Measurements from ENCODE around the gene HHAT.
"Not testable (repeated sequence)": the region's sequence is repeated elsewhere in the genome, so short reads cannot be mapped to it uniquely, and the experiment has no call there.

HHAT gene

DNA sequence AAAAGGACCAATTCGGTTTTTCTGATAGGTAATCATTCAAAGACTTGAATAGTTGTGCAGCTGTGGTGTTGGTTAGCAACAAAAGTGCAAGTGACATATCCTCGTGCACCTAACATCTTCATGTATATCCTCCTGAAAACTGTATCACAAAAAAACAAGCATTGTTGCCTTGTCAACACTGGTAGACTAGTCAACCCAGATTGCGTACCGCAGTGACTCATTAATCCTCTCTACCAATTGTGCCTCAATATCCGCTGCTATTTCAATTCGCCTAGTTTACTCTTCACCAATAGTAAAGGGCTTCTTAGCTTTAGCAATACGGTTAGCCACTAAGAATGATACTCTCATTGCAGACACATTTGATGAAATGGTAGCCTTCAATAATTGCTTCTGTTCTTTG, 3.5 kb downstream of the HHAT start:
- Mint-ChIP-seq H3K27ac (no peak overlapping the region), H3K27me3 (ENCODE audit: low read depth) (peaks cover 14% of the 10 kb centered on the region), H3K4me3 (no peak overlapping the region), H3K4me1 (ENCODE audit: low read depth) (peaks cover 21% of the 10 kb centered on the region), H3K36me3 (ENCODE audit: low read depth) (no peaks in the 10 kb centered on the region), H3K9me3 (no peaks in the 10 kb centered on the region)

DNA sequence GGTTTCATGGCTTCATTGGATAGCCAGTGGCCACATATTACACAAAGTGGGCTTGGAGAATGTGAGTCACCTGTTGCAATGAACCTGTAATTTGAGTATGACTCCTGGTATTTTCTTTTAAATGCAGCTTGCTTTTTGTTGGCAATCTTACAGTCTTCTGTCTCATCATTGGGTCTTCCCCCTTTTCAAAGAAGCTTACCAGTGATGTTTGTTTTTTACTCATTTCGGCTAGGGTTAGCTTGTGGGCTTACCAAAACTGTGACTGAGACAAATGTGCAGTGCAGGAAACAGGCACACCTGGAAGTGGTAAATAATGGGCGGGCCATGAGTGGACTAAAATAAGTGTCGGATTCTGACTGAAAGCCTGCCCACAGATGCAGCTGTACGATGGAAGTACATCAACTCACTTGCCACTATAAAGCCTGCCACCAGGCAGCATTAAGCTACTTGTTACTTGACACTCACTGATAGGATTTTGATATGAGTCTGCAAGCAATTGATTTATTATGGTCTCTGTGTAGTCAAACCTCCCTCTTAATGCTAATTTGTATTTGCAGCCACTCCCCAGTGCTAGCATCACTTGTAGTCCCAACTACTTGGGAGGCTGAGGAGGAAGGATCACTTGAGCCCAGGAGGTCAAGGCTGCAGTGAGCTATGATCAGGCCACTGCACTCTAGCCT, 4.2 kb downstream of the HHAT start:
- peaks cover 21% of the 10 kb centered on the region for H3K4me1 Mint-ChIP-seq (ENCODE audit: low read depth)
- no peak overlapping the region for H3K4me3 Mint-ChIP-seq
- H3K27me3 Mint-ChIP-seq (ENCODE audit: low read depth): peaks cover 19% of the 10 kb centered on the region
- no peak overlapping the region for H3K27ac Mint-ChIP-seq
- H3K9me3 Mint-ChIP-seq: no peaks in the 10 kb centered on the region
- no peaks in the 10 kb centered on the region for H3K36me3 Mint-ChIP-seq (ENCODE audit: low read depth)

DNA sequence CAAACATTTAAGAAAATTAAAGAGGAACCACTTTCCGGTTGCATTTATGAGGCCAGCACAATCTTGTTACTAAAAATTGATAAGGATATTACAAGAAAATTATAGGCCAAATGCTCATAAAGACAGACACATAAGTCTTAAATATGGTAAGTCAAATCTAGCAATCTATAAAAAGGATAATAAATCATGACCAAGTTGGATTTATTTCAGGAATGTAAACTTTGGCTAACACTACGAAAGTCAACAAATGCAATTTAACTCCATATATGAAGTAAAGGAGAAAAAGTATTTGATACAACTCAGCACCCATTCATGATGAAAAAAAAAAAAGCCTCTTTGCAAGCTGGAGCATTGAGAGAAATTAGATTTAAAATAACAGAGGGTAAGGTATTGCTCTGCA, 6.3 kb downstream of the HHAT start:
- Mint-ChIP-seq H3K27me3 (ENCODE audit: low read depth) (peaks cover 15% of the 10 kb centered on the region), H3K36me3 (ENCODE audit: low read depth) (no peaks in the 10 kb centered on the region), H3K27ac (no peak overlapping the region), H3K4me3 (no peak overlapping the region), H3K9me3 (no peaks in the 10 kb centered on the region), H3K4me1 (ENCODE audit: low read depth) (peaks cover 13% of the 10 kb centered on the region)

DNA sequence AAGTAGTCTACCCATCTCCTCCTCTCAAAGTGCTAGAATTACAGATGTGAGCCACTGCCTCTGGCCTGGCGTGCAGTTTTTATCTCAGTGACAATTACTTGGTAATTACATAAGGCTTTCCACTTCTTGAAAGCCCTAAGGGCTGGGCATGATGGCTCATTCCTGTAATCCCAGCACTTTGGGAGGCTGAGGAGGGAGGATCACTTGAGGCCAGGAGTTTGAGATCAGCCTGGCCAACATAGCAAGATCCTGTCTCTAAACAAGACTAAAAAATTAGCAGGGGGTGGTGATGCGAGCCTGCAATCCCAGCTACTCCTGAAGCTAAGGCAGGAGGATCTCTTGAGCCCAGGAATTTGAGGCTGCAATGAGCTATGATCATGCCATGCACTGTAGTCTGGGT, 7.7 kb downstream of the HHAT start:
- H3K27ac Mint-ChIP-seq: no peak overlapping the region
- no peaks in the 10 kb centered on the region for H3K9me3 Mint-ChIP-seq
- no peak overlapping the region for H3K4me3 Mint-ChIP-seq
- peaks cover 1% of the 10 kb centered on the region for H3K36me3 Mint-ChIP-seq (ENCODE audit: low read depth)
- peaks cover 20% of the 10 kb centered on the region for H3K27me3 Mint-ChIP-seq (ENCODE audit: low read depth)
- peaks cover 23% of the 10 kb centered on the region for H3K4me1 Mint-ChIP-seq (ENCODE audit: low read depth)

DNA sequence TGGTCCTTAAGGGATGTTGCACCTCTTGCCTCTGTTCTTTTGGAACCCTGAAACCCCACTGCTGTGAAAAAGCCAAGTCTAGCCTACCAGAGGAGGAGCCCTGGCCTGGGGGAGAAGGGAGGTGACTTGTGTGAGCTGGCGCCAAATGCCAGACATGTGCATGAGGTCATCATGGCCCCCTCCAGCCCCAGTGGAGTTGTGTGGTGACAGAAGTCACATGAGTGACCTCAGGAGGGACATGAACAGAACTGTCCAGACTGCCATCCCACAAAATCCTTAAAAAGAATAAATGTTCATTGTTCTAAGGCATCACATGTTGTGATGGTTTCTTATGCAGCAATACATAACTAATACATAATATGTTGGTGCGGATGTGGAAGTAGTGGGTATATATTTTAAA, 10.8 kb downstream of the HHAT start:
- Mint-ChIP-seq H3K4me1 (ENCODE audit: low read depth) (peaks cover 13% of the 10 kb centered on the region), H3K4me3 (no peak overlapping the region), H3K27ac (no peak overlapping the region), H3K9me3 (no peaks in the 10 kb centered on the region), H3K27me3 (ENCODE audit: low read depth) (peaks cover 20% of the 10 kb centered on the region), H3K36me3 (ENCODE audit: low read depth) (peaks cover 1% of the 10 kb centered on the region)

DNA sequence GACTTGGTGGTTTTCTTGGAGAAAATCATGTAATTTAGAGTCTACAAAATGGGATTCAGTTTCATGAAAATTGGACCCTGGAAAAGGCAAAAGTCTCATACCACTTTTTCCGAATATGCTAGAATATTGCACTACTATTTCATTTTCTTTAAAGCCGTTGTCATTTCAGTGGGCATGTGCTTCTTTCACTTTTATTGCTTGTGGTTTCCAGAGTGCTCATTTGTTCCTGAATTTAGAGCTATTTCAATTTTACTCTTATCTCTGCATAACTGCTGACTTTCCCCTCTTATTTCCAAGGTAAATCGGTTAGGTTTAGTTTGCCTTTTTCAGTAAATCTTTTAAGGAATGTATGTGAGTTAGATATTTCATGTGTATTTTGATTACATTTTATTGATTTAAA, 11.6 kb downstream of the HHAT start:
- peaks cover 13% of the 10 kb centered on the region for H3K4me1 Mint-ChIP-seq (ENCODE audit: low read depth)
- no peaks in the 10 kb centered on the region for H3K9me3 Mint-ChIP-seq
- H3K27me3 Mint-ChIP-seq (ENCODE audit: low read depth): peaks cover 20% of the 10 kb centered on the region
- peaks cover 1% of the 10 kb centered on the region for H3K36me3 Mint-ChIP-seq (ENCODE audit: low read depth)
- no peak overlapping the region for H3K4me3 Mint-ChIP-seq
- H3K27ac Mint-ChIP-seq: no peak overlapping the region

DNA sequence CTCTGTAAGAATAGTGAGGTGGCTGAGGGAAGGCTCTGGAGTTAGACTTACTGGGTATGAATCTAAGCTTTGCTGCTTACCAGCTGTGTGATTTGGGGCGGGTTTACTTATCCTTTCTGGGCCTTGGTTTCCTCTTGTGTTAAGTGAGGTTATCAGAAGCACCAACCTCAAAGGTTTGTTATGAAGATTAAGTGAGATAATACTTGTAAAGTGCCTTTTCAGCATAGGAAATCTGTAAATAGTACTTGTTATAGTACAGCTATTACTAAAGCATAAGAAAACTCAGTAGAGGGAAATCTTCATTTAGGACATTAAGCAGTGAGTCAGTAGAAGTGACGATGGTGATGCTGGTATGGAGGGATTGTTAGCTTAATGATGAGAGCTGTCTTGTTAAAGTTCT, 12.1 kb downstream of the HHAT start:
- no peak overlapping the region for H3K27ac Mint-ChIP-seq
- H3K4me1 Mint-ChIP-seq (ENCODE audit: low read depth): peaks cover 13% of the 10 kb centered on the region
- no peaks in the 10 kb centered on the region for H3K9me3 Mint-ChIP-seq
- H3K36me3 Mint-ChIP-seq (ENCODE audit: low read depth): peaks cover 1% of the 10 kb centered on the region
- no peak overlapping the region for H3K4me3 Mint-ChIP-seq
- H3K27me3 Mint-ChIP-seq (ENCODE audit: low read depth): peaks cover 15% of the 10 kb centered on the region

DNA sequence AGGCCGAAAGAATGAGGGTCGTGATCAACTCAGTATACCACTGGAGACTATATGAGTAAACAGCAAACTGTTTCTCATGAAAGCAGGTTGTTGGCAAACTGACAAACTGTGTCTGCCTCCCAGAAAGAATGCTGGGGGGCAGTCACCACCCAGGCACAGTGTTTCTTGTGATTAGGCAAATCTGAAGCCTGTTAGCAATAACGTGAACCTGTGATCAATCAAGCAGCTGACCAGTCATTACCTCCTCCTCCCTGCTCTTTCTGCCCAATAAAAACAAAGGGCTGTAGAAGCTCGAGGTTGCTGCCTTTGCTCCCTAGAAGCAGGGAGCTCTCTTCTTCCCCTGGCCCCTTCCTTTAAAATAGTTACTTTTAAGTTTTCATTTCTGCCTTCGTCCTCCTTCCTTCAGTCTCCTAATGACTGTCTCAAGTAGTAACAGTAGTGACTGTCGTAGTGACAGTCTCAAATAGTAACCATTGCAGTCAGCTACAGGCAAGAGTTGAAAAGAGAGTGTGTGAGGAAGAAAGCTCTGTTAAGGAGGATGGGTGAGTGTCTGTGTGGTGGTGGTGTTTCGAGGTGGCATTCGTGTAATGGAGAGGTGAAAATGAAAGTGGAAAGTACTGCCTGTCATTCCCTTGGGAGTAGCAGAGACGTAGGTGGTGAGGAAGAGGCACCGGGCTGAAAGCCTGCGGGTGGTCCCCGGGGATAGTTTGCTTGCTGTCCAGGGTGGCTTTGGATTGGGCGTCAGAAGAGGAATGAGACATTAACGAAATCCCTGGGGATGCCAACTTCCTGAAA, 14.5 kb downstream of the HHAT start:
- Mint-ChIP-seq H3K4me3 (no peak overlapping the region), H3K27me3 (ENCODE audit: low read depth) (peaks cover 4% of the 10 kb centered on the region), H3K36me3 (ENCODE audit: low read depth) (peaks cover 1% of the 10 kb centered on the region), H3K9me3 (no peaks in the 10 kb centered on the region), H3K4me1 (ENCODE audit: low read depth) (peaks cover 13% of the 10 kb centered on the region), H3K27ac (no peak overlapping the region)

DNA sequence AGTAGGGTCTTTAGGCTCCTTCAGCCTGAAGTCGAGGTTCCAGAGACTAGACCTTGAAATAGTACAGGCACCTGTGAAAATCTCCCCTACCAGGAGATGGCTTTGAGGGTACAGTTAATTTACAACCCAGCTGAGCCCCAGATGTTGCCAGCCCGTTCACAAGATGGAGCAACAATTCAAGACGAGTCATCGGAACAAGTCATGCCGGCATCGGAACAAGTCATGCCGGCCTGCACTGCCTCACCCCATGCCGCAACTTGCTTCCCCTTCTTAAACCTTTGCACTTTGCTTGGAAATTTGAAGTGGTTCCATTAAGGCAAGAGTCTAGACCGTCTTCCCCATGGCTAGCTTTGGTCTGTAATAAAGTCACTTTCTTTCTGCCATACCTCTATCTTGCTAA, 16.0 kb downstream of the HHAT start:
- no peaks in the 10 kb centered on the region for H3K9me3 Mint-ChIP-seq
- peaks cover 4% of the 10 kb centered on the region for H3K27me3 Mint-ChIP-seq (ENCODE audit: low read depth)
- H3K36me3 Mint-ChIP-seq (ENCODE audit: low read depth): peaks cover 1% of the 10 kb centered on the region
- H3K4me1 Mint-ChIP-seq (ENCODE audit: low read depth): peaks cover 13% of the 10 kb centered on the region
- no peak overlapping the region for H3K27ac Mint-ChIP-seq
- H3K4me3 Mint-ChIP-seq: no peak overlapping the region

DNA sequence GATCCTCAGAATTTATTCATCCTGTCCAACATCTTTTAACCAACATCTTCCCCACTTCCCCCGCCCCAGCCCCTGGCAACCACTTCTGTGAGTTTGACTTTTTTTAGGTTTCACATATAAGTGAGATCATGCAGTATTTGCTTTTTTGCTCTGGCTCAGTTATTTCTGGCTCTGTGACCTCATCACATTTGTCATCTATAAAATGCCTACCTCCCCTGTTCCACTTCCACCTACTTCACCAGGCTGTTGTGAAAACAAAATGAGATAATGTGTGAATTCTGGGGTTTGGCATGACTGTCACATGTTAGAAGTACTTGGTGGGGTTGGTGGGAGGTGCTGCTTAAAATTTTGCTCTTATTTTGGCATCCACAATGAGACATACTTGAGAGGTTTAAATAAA, 18.4 kb downstream of the HHAT start:
- Mint-ChIP-seq H3K4me3 (no peak overlapping the region), H3K27ac (no peak overlapping the region), H3K9me3 (no peaks in the 10 kb centered on the region), H3K27me3 (ENCODE audit: low read depth) (no peaks in the 10 kb centered on the region), H3K4me1 (ENCODE audit: low read depth) (no peaks in the 10 kb centered on the region), H3K36me3 (ENCODE audit: low read depth) (no peaks in the 10 kb centered on the region)

DNA sequence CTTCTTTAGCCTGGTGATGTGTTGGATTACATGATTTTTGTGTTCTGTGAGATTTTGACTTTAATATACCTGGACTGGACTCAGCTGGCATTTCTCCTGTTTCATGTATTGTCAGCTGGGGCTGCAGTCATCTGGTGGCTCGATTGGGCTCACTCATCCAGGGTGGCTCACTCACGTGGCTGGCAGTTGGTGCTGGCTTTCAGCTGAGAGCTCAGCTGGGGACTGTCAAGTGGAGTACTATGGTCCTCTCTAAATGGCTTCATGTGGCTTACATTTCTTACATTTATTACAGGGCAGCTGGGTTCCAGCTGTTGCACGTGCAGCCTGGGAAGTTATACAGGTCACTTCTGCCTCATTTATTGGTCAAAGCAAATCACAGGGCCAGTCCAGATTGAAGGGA, 22.8 kb downstream of the HHAT start:
- no peak overlapping the region for H3K4me3 Mint-ChIP-seq
- H3K36me3 Mint-ChIP-seq (ENCODE audit: low read depth): no peaks in the 10 kb centered on the region
- no peak overlapping the region for H3K27ac Mint-ChIP-seq
- H3K27me3 Mint-ChIP-seq (ENCODE audit: low read depth): no peaks in the 10 kb centered on the region
- H3K9me3 Mint-ChIP-seq: no peaks in the 10 kb centered on the region
- H3K4me1 Mint-ChIP-seq (ENCODE audit: low read depth): no peaks in the 10 kb centered on the region

DNA sequence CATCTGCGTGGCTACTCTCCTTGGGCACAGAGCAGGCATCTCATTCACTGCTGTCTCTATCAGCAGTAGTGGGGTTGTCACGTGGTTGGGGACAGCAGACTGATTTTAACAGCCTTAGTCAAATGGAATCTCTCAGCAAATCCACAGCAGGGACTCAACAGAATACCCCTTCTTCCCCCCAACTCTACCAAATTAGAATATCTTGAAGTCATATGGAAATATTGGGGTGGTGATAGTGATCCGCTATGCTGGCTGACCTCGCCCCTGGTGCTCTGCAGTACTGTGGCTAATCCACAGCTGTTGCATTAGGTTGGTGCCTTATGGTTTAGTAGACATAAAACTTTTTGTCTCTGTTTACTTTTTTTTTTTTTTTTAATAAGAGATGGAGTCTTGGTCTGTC, 23.9 kb downstream of the HHAT start:
- no peaks in the 10 kb centered on the region for H3K4me1 Mint-ChIP-seq (ENCODE audit: low read depth)
- H3K27me3 Mint-ChIP-seq (ENCODE audit: low read depth): no peaks in the 10 kb centered on the region
- no peak overlapping the region for H3K4me3 Mint-ChIP-seq
- no peaks in the 10 kb centered on the region for H3K9me3 Mint-ChIP-seq
- no peak overlapping the region for H3K27ac Mint-ChIP-seq
- H3K36me3 Mint-ChIP-seq (ENCODE audit: low read depth): no peaks in the 10 kb centered on the region

DNA sequence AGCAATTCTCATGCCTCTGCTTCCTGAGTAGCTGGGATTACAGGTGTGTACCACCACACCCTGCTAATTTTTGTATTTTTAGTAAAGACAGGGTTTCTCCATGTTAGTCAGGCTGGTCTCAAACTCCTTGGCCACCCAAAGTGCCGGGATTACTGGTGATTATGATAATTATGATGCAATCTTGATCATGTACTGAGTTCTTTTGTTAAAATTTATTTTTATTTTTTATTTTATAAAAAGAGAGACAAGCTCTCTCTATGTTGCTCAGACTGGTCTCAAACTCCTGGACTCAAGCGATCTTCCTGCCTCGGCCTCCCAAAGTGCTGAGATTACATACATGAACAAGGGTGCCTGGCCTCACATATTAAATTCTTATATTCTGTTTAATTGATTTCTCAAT, 25.6 kb downstream of the HHAT start:
- not testable (repeated sequence) for H3K36me3 Mint-ChIP-seq (ENCODE audit: low read depth); H3K27ac Mint-ChIP-seq; H3K9me3 Mint-ChIP-seq; H3K4me1 Mint-ChIP-seq (ENCODE audit: low read depth); H3K27me3 Mint-ChIP-seq (ENCODE audit: low read depth); H3K4me3 Mint-ChIP-seq

DNA sequence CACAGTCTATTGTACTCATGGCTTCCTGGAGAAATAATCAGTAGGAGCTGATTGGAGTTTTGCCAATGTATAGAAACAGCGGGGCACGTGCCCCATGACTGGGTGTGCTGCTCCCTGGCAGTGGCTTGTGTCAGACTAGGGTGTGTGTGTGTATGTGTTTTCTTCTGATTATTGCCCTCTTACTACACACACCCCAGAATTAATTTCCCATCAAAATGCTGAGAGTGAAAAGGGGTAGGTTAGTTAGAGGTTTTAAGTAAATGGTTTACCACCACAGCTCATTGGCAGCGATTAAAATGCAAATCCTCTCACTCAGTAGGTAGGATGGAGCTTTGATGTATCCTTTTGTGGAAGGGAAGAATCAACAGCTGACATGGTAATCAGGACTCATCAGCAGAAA, 29.9 kb downstream of the HHAT start:
- peaks cover 5% of the 10 kb centered on the region for H3K27me3 Mint-ChIP-seq (ENCODE audit: low read depth)
- H3K36me3 Mint-ChIP-seq (ENCODE audit: low read depth): no peaks in the 10 kb centered on the region
- H3K4me1 Mint-ChIP-seq (ENCODE audit: low read depth): no peaks in the 10 kb centered on the region
- no peak overlapping the region for H3K27ac Mint-ChIP-seq
- H3K4me3 Mint-ChIP-seq: no peak overlapping the region
- H3K9me3 Mint-ChIP-seq: no peaks in the 10 kb centered on the region

DNA sequence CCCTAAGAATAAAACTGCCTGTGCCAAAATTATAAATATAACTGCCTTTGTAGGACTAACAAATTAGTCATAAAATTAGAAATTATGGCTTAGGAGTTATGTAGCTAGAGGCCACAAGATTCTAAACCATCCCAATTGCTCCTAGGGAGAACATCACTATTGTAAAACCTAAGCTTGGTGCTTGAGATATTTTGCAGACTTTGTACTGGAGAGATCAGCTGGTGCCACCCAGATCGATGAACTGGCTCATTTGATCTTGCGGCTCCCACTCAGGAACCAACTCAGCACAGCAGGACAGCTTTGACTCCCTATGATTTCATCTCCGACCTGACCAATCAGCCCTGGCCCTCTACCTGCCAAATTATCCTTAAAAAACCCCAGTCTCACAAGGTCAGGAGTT, 30.6 kb downstream of the HHAT start:
- Mint-ChIP-seq H3K27me3 (ENCODE audit: low read depth) (peaks cover 8% of the 10 kb centered on the region), H3K4me1 (ENCODE audit: low read depth) (no peaks in the 10 kb centered on the region), H3K27ac (no peak overlapping the region), H3K36me3 (ENCODE audit: low read depth) (no peaks in the 10 kb centered on the region), H3K4me3 (no peak overlapping the region), H3K9me3 (no peaks in the 10 kb centered on the region)
